Gastrocnemius medialis (tissue), 4 donors: ENCODE results near the gene GHSR. TPM values are rescaled to one million over a fixed set of nuclear protein-coding genes. Genes with fewer than 3 reads are reported as not detected.

Source experiments
- ATAC-seq, 2 donors: fragments of 150-250 bp; one replicate each; pipeline ENCODE4 v1.9.1; 2016
- DNase-seq, 2 donors: peaks; one replicate each; pipeline ENCODE4 v3.0.0-alpha.2; 2019
- H3K27ac ChIP-seq, 4 donors: fragments of 200-600 bp; sonication (generic); 1 replicate in 1 of 4; 2 replicates in 3 of 4; pipeline ENCODE4 v1.5.1; 2016 to 2018; ENCODE audit warnings: mild to moderate bottlenecking in 2 of 4, moderate library complexity in 1 of 4
- H3K27me3 ChIP-seq, 3 donors: fragments of 200-600 bp; sonication (generic) in 2 of 3; 1 replicate in 1 of 3; 2 replicates in 2 of 3; pipeline versions ENCODE4 v1.5.1 to v1.6.0; 2016 to 2019; ENCODE audit warnings: mild to moderate bottlenecking in 1 of 3, moderate library complexity in 1 of 3
- H3K36me3 ChIP-seq, 2 donors: fragments of 200-600 bp; sonication (generic) in 1 of 2; one replicate each; pipeline ENCODE4 v1.5.1; 2017 to 2018
- H3K4me1 ChIP-seq, 2 donors: fragments of 200-600 bp; sonication (generic) in 1 of 2; one replicate each; pipeline ENCODE4 v1.5.1; 2016 to 2017; ENCODE audit warnings: mild to moderate bottlenecking in 2 of 2
- H3K4me3 ChIP-seq, 4 donors: fragments of 200-600 bp; sonication (generic) in 3 of 4; 1 replicate in 1 of 4; 2 replicates in 3 of 4; pipeline ENCODE4 v1.5.1; 2016 to 2019; ENCODE audit warnings: mild to moderate bottlenecking in 2 of 4
- H3K9me3 ChIP-seq, 3 donors: fragments of 200-600 bp; sonication (generic) in 2 of 3; 1 replicate in 1 of 3; 2 replicates in 2 of 3; pipeline ENCODE4 v1.5.1; 2016 to 2019
- POLR2A ChIP-seq, 2 donors: fragments of 450-650 bp; IDR thresholded peaks; one replicate each; pipeline ENCODE4 v1.6.1; 2017; ENCODE audit warnings: antibody characterized with exemption in 2 of 2, mild to moderate bottlenecking in 2 of 2, moderate library complexity in 2 of 2
- in situ Hi-C, 4 donors: fragments of 200-750 bp; cut with MboI; loops; one replicate each; pipeline versions ENCODE4 v1.15.0 to v1.8.0; 2017; ENCODE audit warnings: low sequenced_read_pairs in 4 of 4
- intact Hi-C: fragments of 100-400 bp; cut with DNase I; formaldehyde crosslinking; loops from one replicate; pipeline ENCODE4 v1.15.1; 2023; ENCODE audit warnings: low total_unique reads
- total RNA-seq, 4 donors: library from RNA; depleted of rRNA; stranded (reverse); fragments of >200 nt; gene quantifications; one replicate each; pipeline versions ENCODE4 v1.1.0 to v1.2.3, GENCODE V29; 2016
- TF ChIP-seq, protein P1 (sequence below), 5 experiments: fragments of 450-650 bp in 3 of 5; fragments of 200-600 bp in 2 of 5; sonication (generic) in 2 of 5; IDR thresholded peaks in 4 of 5; conservative IDR thresholded peaks in 1 of 5; 1 replicate in 4 of 5; 2 replicates in 1 of 5; pipeline ENCODE4 v1.5.1; 2016 to 2019; ENCODE audit warnings: antibody characterized with exemption in 5 of 5, mild to moderate bottlenecking in 3 of 5, moderate library complexity in 3 of 5

Gene GHSR
- total RNA-seq, 4 donors from 2014 or later: not detected

DNA sequence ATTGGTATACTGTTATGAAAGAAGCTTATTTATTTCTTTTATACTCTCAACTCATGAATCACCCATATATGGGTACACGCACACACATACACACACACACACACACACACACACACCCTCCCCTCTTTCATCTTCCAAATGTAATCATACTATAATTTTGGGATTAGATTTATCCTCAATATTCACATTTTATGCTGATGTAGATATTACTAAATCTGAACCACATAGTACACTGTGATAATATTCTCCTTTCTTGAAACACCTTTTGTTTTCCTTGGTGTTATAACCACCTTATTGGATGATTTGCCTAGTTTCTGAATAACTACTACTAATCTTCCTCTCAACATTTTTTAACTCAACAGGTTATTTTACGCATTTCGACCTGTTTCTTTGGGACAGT is 8.1 kb upstream of the GHSR start:
- in situ Hi-C loops: no loop called here
- H3K27me3 ChIP-seq: peaks cover 0 to 2% (median 0%) of the 10 kb centered on the region in 3 donors
- no peak for DNase-seq
- no peak overlapping the region for H3K4me3 ChIP-seq
- intact Hi-C loops: no loop called here
- H3K27ac ChIP-seq: no peak overlapping the region
- no peak for TF ChIP-seq POLR2A (IDR thresholded peaks at IDR 0.05)
- TF ChIP-seq, protein P1, sequence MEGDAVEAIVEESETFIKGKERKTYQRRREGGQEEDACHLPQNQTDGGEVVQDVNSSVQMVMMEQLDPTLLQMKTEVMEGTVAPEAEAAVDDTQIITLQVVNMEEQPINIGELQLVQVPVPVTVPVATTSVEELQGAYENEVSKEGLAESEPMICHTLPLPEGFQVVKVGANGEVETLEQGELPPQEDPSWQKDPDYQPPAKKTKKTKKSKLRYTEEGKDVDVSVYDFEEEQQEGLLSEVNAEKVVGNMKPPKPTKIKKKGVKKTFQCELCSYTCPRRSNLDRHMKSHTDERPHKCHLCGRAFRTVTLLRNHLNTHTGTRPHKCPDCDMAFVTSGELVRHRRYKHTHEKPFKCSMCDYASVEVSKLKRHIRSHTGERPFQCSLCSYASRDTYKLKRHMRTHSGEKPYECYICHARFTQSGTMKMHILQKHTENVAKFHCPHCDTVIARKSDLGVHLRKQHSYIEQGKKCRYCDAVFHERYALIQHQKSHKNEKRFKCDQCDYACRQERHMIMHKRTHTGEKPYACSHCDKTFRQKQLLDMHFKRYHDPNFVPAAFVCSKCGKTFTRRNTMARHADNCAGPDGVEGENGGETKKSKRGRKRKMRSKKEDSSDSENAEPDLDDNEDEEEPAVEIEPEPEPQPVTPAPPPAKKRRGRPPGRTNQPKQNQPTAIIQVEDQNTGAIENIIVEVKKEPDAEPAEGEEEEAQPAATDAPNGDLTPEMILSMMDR (IDR thresholded peaks at IDR 0.05 in 4 of 5, conservative IDR thresholded peaks at IDR 0.05 in 1 of 5): no peak
- H3K9me3 ChIP-seq: no peaks in the 10 kb centered on the region
- no peaks in the 10 kb centered on the region for H3K36me3 ChIP-seq
- no peaks in the 10 kb centered on the region for H3K4me1 ChIP-seq
- no peak for ATAC-seq

DNA sequence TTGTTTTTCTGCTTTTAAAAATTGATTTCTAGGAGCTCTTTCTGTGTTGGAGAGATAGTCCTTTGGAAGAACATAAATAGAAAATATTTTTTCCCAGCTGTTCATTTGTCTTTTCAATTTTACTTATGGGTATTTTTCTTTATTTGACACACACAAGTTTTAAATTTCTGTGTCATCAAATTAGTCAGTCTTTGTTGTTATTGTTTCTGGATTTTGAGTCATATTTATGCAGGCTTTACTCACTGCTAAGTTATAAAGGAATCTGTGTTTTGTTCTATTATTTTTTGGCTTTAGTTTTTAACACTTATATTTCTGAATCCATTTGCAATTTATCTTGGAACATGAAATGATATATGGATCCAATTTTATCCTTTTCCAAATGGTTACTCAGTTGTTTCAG is 5.9 kb upstream of the GHSR start:
- no peak for ATAC-seq
- no peak overlapping the region for H3K27ac ChIP-seq
- in situ Hi-C loops: no loop called here

DNA sequence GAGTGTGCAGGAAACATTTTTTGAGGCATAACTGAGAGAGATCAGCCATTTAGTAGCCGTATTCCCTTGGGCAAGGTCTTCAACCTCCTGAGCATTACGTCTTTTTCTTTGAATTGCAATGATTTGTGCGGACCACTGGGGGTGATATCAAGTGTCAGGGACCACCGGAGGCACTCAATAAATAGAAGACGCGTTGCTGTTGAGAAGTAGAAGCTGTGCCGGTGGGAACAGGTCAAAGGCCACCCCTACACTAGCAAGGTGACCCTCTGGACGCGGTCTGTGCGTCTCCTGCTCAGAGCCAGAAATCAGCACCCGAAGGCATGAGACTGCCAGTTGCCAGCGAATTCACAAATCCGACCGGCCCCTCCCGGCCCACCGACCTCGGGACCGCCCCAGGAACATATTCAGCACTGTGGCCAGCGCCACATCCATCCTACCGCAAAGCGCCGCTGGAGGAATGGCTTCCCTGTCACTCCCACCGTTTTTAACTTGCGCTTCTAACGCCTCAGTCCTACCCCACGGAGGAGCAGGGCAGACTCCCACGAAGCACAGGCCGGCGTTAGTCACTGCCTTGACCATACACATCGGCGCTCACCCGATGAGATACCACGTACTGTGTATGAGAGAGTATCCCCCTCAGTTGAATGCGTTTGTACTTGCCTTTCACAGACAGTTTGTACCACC is 1.4 kb upstream of the GHSR start:
- no peaks in the 10 kb centered on the region for H3K9me3 ChIP-seq
- no peaks in the 10 kb centered on the region for H3K4me1 ChIP-seq
- no peak for DNase-seq
- in situ Hi-C loops: no loop called here
- ATAC-seq: no peak
- no peaks in the 10 kb centered on the region for H3K36me3 ChIP-seq
- intact Hi-C loops: no loop called here
- H3K27ac ChIP-seq: no peak overlapping the region
- peaks cover 43 to 51% (median 47%) of the 10 kb centered on the region in 3 donors for H3K27me3 ChIP-seq
- TF ChIP-seq, protein P1 (IDR thresholded peaks at IDR 0.05 in 4 of 5, conservative IDR thresholded peaks at IDR 0.05 in 1 of 5): no peak
- no peak for TF ChIP-seq POLR2A (IDR thresholded peaks at IDR 0.05)
- peak overlapping the region in 1 of 4 donors; percentile 6 for H3K4me3 ChIP-seq

More for the DNA sequence above, 5.9 kb upstream of the GHSR start:
- Histone ChIP-seq H3K4me1 (no peaks in the 10 kb centered on the region), H3K36me3 (no peaks in the 10 kb centered on the region), H3K27me3 (peaks cover 15 to 22% (median 16%) of the 10 kb centered on the region in 3 donors), H3K9me3 (no peaks in the 10 kb centered on the region), H3K4me3 (no peak overlapping the region)
- DNase-seq: no peak
- intact Hi-C loops: no loop called here
- TF ChIP-seq, protein P1 (IDR thresholded peaks at IDR 0.05 in 4 of 5, conservative IDR thresholded peaks at IDR 0.05 in 1 of 5): no peak
- no peak for TF ChIP-seq POLR2A (IDR thresholded peaks at IDR 0.05)

DNA sequence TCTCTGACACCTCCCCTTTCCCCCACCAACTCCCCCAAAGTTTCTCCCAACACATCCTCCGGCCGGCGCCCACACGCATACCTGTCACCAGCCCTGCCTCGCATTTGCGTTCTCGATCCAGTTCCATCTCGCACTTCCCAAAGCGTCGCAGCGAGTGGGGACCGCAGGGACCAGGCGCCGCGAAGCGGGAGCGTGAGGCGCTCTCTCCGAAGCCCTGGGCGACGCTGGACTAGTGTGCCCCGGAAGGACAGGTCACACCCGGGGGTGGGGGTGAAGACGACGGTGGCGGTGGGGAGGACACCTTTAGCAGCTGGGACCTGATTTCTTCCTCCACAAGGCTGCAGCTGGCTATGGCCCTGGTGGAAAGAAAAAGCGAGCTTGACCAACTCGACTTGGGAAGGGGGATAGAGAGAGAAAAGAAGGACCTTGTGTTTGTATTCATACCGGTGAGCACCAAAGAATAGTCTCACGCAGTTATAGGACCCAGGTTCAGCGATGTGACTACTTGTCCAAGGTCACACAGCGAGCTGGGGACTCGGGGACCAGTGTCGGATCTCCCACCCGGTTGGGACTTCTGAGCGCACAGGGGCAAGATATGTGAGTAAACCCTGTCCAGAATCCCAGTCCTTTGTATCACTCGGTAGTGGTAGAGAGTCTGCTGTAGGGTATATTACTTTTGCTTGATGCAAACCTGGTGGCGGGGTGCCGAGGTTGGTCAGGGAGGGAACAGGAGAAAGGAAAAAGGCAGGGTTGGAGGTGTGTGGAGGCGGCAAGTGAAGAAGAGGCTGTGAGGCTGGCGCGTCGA is 607 bp upstream of the GHSR start:
- H3K27ac ChIP-seq: no peak overlapping the region
- DNase-seq (no peak), ATAC-seq (no peak)
- no peak overlapping the region for H3K4me3 ChIP-seq
- no peaks in the 10 kb centered on the region for H3K4me1 ChIP-seq
- intact Hi-C loops: no loop called here
- in situ Hi-C loops: no loop called here
- H3K9me3 ChIP-seq: no peaks in the 10 kb centered on the region
- no peaks in the 10 kb centered on the region for H3K36me3 ChIP-seq
- H3K27me3 ChIP-seq: peaks cover 43 to 51% (median 47%) of the 10 kb centered on the region in 3 donors
- TF ChIP-seq, protein P1 (IDR thresholded peaks at IDR 0.05 in 4 of 5, conservative IDR thresholded peaks at IDR 0.05 in 1 of 5): no peak
- TF ChIP-seq POLR2A (IDR thresholded peaks at IDR 0.05): no peak
